Liver (tissue), 9 donors: Measurements from ENCODE around the gene RCOR1. TPM values are rescaled to one million over a fixed set of nuclear protein-coding genes. Genes with fewer than 3 reads are reported as not detected.
A peak's percentile ranks its signal among the peaks of the same experiment; 100 is the strongest.

Experiments used
- DNase-seq: peaks from one replicate; pipeline ENCODE4 v3.0.0-alpha.2; 2017; ENCODE audit warnings: low spot score
- H3K27ac ChIP-seq, 2 donors: one replicate each; pipeline ENCODE4 v1.7.0; 2013; ENCODE audit warnings: inconsistent platforms in 2 of 2, low read length in 2 of 2, control low read depth in 1 of 2, low read depth in 1 of 2, mild to moderate bottlenecking in 1 of 2
- H3K27me3 ChIP-seq, 4 donors: one replicate each; pipeline versions ENCODE4 v1.6.1 to v1.7.0; 2013; ENCODE audit warnings: low read length in 3 of 4, inconsistent platforms in 1 of 4, mild to moderate bottlenecking in 1 of 4, moderate library complexity in 1 of 4; ENCODE audit not compliant: control insufficient read depth in 4 of 4, insufficient read depth in 4 of 4
- H3K36me3 ChIP-seq, 4 donors: one replicate each; pipeline versions ENCODE4 v1.6.1 to v1.7.0; 2013; ENCODE audit warnings: low read length in 3 of 4, mild to moderate bottlenecking in 3 of 4, low read depth in 1 of 4, moderate library complexity in 1 of 4; ENCODE audit not compliant: control insufficient read depth in 4 of 4, insufficient read depth in 3 of 4
- H3K4me1 ChIP-seq, 4 donors: one replicate each; pipeline versions ENCODE4 v1.6.1 to v1.7.0; 2013; ENCODE audit warnings: low read length in 3 of 4, mild to moderate bottlenecking in 3 of 4, moderate library complexity in 1 of 4; ENCODE audit not compliant: control insufficient read depth in 4 of 4, insufficient read depth in 4 of 4
- H3K4me3 ChIP-seq, 3 donors: one replicate each; pipeline versions ENCODE4 v1.6.1 to v1.7.0; 2013; ENCODE audit warnings: low read length in 3 of 3, control low read depth in 1 of 3, low read depth in 1 of 3, mild to moderate bottlenecking in 1 of 3
- H3K9ac ChIP-seq, 2 donors: one replicate each; pipeline ENCODE4 v1.7.0; 2013; ENCODE audit warnings: low read length in 2 of 2, mild to moderate bottlenecking in 2 of 2, moderate library complexity in 2 of 2, control low read depth in 1 of 2, low read depth in 1 of 2
- H3K9me3 ChIP-seq, 4 donors: one replicate each; pipeline versions ENCODE4 v1.6.1 to v1.7.0; 2013; ENCODE audit warnings: low read length in 3 of 4; ENCODE audit not compliant: control insufficient read depth in 4 of 4
- EGR1 ChIP-seq, 2 donors: IDR thresholded peaks; 2 replicates each; pipeline ENCODE4 v1.6.1; 2016 to 2018; ENCODE audit warnings: antibody characterized with exemption in 2 of 2, low read depth in 2 of 2
- FOXA1 ChIP-seq: IDR thresholded peaks from 2 replicates; pipeline ENCODE4 v1.6.1; 2016; ENCODE audit warnings: antibody characterized with exemption
- FOXA2 ChIP-seq: IDR thresholded peaks from 2 replicates; pipeline ENCODE4 v1.6.1; 2016; ENCODE audit warnings: antibody characterized with exemption
- GABPA ChIP-seq, 2 donors: IDR thresholded peaks in 1 of 2; conservative IDR thresholded peaks in 1 of 2; 2 replicates each; pipeline ENCODE4 v1.6.1; 2016; ENCODE audit warnings: antibody characterized with exemption in 2 of 2, mild to moderate bottlenecking in 1 of 2, moderate library complexity in 1 of 2
- HNF4A ChIP-seq, 2 donors: conservative IDR thresholded peaks; 2 replicates each; pipeline ENCODE4 v1.6.1; 2016; ENCODE audit warnings: antibody characterized with exemption in 2 of 2, mild to moderate bottlenecking in 2 of 2
- HNF4G ChIP-seq: IDR thresholded peaks from 2 replicates; pipeline ENCODE4 v1.6.1; 2016; ENCODE audit warnings: antibody characterized with exemption
- JUND ChIP-seq, 2 donors: IDR thresholded peaks; 2 replicates each; pipeline ENCODE4 v1.6.1; 2016; ENCODE audit warnings: antibody characterized with exemption in 2 of 2
- MAX ChIP-seq: IDR thresholded peaks from 2 replicates; pipeline ENCODE4 v1.6.1; 2016; ENCODE audit warnings: antibody characterized with exemption
- NR2F2 ChIP-seq: IDR thresholded peaks from 2 replicates; pipeline ENCODE4 v1.6.1; 2016; ENCODE audit warnings: antibody characterized with exemption
- RAD21 ChIP-seq, 2 donors: IDR thresholded peaks; 2 replicates each; pipeline ENCODE4 v1.6.1; 2016; ENCODE audit warnings: antibody characterized with exemption in 2 of 2, mild to moderate bottlenecking in 2 of 2
- REST ChIP-seq: IDR thresholded peaks from 2 replicates; pipeline ENCODE4 v1.6.1; 2016; ENCODE audit warnings: antibody characterized with exemption, mild to moderate bottlenecking
- RXRA ChIP-seq, 2 donors: IDR thresholded peaks; 2 replicates each; pipeline ENCODE4 v1.6.1; 2017 to 2018; ENCODE audit warnings: antibody characterized with exemption in 2 of 2, mild to moderate bottlenecking in 1 of 2
- SP1 ChIP-seq: IDR thresholded peaks from 2 replicates; pipeline ENCODE4 v1.6.1; 2018; ENCODE audit warnings: antibody characterized with exemption, mild to moderate bottlenecking
- TAF1 ChIP-seq: conservative IDR thresholded peaks from 2 replicates; pipeline ENCODE4 v1.6.1; 2016; ENCODE audit warnings: antibody characterized with exemption, mild to moderate bottlenecking
- YY1 ChIP-seq: IDR thresholded peaks from 2 replicates; pipeline ENCODE4 v1.6.1; 2016; ENCODE audit warnings: antibody characterized with exemption, mild to moderate bottlenecking
- ZBTB33 ChIP-seq: IDR thresholded peaks from 2 replicates; pipeline ENCODE4 v1.6.1; 2016; ENCODE audit warnings: antibody characterized with exemption
- WGBS: extraction: QIAGEN DNeasy Blood & Tissue Kit; methylation state at CpG from one replicate; pipeline ENCODE4 v1.1.7; 2013; 5-methylcytosine and 5-hydroxymethylcytosine counted together
- polyA plus RNA-seq, 2 donors: library from polyadenylated mRNA; stranded (reverse) in 1 of 2; unstranded in 1 of 2; fragments of 200-250 nt in 1 of 2; fragments of >200 nt in 1 of 2; fragmentation: Nextera tagmentation in 1 of 2; extraction: Ambion mirVana in 1 of 2; gene quantifications; one replicate each; pipeline versions ENCODE4 v1.2.1 to v1.2.3, GENCODE V29; 2013 to 2015
- total RNA-seq, 2 donors: library from RNA; depleted of rRNA; stranded (reverse); fragments of >200 nt; gene quantifications; one replicate each; pipeline ENCODE4 v1.2.3, GENCODE V29; 2014
- TF ChIP-seq, protein P1 (sequence below): IDR thresholded peaks from 2 replicates; pipeline ENCODE4 v1.6.1; 2016; ENCODE audit warnings: antibody characterized with exemption
- TF ChIP-seq, protein P2 (sequence below): fragments of 150-350 bp; IDR thresholded peaks from 2 replicates; pipeline ENCODE4 v1.5.1; 2017; ENCODE audit warnings: improper control_type of control experiment, low read depth, low read length; ENCODE audit not compliant: missing input control
- donor health status: healthy.
- donor health status: healthy.
- donor health status: healthy.
- donor health status: healthy.
- donor health status: healthy.

RCOR1 gene
- total and polyA plus RNA-seq, 4 donors: 4.2 to 17.0 (median 5.7) TPM

DNA sequence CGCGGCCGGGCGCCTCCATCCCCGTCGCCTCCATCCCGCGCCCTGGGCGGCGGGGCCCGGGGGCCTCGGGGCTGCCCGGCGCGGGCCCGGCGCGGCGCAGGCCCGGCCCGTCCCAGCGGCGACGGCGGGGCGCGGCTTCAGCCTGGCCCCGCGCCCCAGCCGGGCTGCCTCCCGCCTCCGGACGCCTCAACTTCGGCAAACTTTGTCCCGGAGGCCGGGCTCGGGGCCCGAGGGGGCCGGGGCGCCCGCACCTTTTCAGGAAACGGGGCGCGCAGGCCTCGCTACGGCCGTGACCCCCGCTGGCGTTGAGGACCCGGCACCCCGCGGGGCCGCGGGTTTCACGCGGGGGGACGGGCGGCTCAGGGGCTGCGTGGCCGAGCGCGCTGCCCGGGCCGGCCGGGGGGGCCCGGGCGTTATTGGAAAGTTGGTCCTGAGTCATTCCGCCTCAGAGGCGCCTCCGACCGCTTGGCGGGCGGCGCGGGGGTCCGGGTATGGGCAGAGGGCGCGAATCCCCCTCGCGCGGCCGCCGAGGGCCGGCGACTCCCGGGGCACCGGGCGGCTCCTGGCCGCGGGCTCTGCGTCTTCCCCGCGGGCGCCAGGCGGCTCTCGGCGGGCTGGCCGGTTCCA lies 185.4 kb downstream of the RCOR1 start:
- peak overlapping the region; percentile 74 to 77 for H3K27ac ChIP-seq
- TF ChIP-seq HNF4G (no peak), YY1 (no peak), RAD21 (IDR thresholded peaks at IDR 0.05) (no peak), NR2F2 (no peak), HNF4A (conservative IDR thresholded peaks at IDR 0.05) (no peak), SP1 (no peak), MAX (no peak), EGR1 (IDR thresholded peaks at IDR 0.05; ENCODE audit: low read depth in 2 of 2) (no peak), REST (no peak), FOXA2 (no peak), GABPA (IDR thresholded peaks at IDR 0.05 in 1 of 2, conservative IDR thresholded peaks at IDR 0.05 in 1 of 2) (no peak), JUND (IDR thresholded peaks at IDR 0.05) (no peak), RXRA (IDR thresholded peaks at IDR 0.05) (no peak), TAF1 (no peak), ZBTB33 (no peak), FOXA1 (no peak)
- TF ChIP-seq, protein P1, sequence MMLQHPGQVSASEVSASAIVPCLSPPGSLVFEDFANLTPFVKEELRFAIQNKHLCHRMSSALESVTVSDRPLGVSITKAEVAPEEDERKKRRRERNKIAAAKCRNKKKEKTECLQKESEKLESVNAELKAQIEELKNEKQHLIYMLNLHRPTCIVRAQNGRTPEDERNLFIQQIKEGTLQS: no peak
- TF ChIP-seq, protein P2, sequence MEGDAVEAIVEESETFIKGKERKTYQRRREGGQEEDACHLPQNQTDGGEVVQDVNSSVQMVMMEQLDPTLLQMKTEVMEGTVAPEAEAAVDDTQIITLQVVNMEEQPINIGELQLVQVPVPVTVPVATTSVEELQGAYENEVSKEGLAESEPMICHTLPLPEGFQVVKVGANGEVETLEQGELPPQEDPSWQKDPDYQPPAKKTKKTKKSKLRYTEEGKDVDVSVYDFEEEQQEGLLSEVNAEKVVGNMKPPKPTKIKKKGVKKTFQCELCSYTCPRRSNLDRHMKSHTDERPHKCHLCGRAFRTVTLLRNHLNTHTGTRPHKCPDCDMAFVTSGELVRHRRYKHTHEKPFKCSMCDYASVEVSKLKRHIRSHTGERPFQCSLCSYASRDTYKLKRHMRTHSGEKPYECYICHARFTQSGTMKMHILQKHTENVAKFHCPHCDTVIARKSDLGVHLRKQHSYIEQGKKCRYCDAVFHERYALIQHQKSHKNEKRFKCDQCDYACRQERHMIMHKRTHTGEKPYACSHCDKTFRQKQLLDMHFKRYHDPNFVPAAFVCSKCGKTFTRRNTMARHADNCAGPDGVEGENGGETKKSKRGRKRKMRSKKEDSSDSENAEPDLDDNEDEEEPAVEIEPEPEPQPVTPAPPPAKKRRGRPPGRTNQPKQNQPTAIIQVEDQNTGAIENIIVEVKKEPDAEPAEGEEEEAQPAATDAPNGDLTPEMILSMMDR: no peak
- H3K4me3 ChIP-seq: peak overlapping the region; percentile 73 to 92 (median 80)
- WGBS: under 1% methylated on average over 98 of the region's 98 CpGs
- H3K9me3 ChIP-seq: no peaks in the 10 kb centered on the region
- DNase-seq: no peak
- peak overlapping the region in 1 of 2 donors; percentile 93 for H3K9ac ChIP-seq
- H3K36me3 ChIP-seq: no peaks in the 10 kb centered on the region
- no peaks in the 10 kb centered on the region for H3K27me3 ChIP-seq
- H3K4me1 ChIP-seq: peaks cover 0 to 14% (median 9%) of the 10 kb centered on the region in 4 donors
